ENCODE results near the gene NAIF1.
"Not testable (repeated sequence)": the region's sequence is repeated elsewhere in the genome, so short reads cannot be mapped to it uniquely, and the experiment has no call there.

The NAIF1 gene

GRCh38 chr9:128023671-128024070 lies 43.4 kb downstream of the NAIF1 start:
- H3K9me3 Mint-ChIP-seq; H3K36me3 Mint-ChIP-seq (ENCODE audit: low read depth); H3K27me3 Mint-ChIP-seq; ATAC-seq; DNase-seq; H3K4me3 Mint-ChIP-seq: not testable (repeated sequence)
- Mint-ChIP-seq H3K27ac (peak overlapping the region; percentile 35), H3K4me1 (peaks cover 78% of the 10 kb centered on the region)

- Mint-ChIP-seq H3K9me3 (no peaks in the 10 kb centered on the region), H3K36me3 (ENCODE audit: low read depth) (no peaks in the 10 kb centered on the region), H3K27me3 (no peaks in the 10 kb centered on the region), H3K27ac (no peak overlapping the region), H3K4me3 (no peak overlapping the region), H3K4me1 (peaks cover 70% of the 10 kb centered on the region)
- DNase-seq (no peak), ATAC-seq (no peak)
Observed at GRCh38 chr9:128022886-128023285, 44.2 kb downstream of the NAIF1 start.

- ATAC-seq, result no peak
- Mint-ChIP-seq H3K36me3 (ENCODE audit: low read depth) (no peaks in the 10 kb centered on the region), H3K4me3 (no peak overlapping the region), H3K27ac (no peak overlapping the region), H3K9me3 (no peaks in the 10 kb centered on the region), H3K27me3 (no peaks in the 10 kb centered on the region), H3K4me1 (peaks cover 52% of the 10 kb centered on the region)
- no peak for DNase-seq
Observed at GRCh38 chr9:128021098-128021497, 46.0 kb downstream of the NAIF1 start.

GRCh38 chr9:128020692-128021091 lies 46.4 kb downstream of the NAIF1 start:
- ATAC-seq, result no peak
- no peak overlapping the region for H3K4me3 Mint-ChIP-seq
- no peaks in the 10 kb centered on the region for H3K27me3 Mint-ChIP-seq
- DNase-seq, result no peak
- no peaks in the 10 kb centered on the region for H3K9me3 Mint-ChIP-seq
- H3K27ac Mint-ChIP-seq, result no peak overlapping the region
- peaks cover 48% of the 10 kb centered on the region for H3K4me1 Mint-ChIP-seq
- H3K36me3 Mint-ChIP-seq (ENCODE audit: low read depth), result no peaks in the 10 kb centered on the region

- H3K27ac Mint-ChIP-seq, result no peak overlapping the region
- DNase-seq (no peak), ATAC-seq (no peak)
- H3K9me3 Mint-ChIP-seq, result no peaks in the 10 kb centered on the region
- no peak overlapping the region for H3K4me3 Mint-ChIP-seq
- H3K36me3 Mint-ChIP-seq (ENCODE audit: low read depth), result no peaks in the 10 kb centered on the region
- peaks cover 15% of the 10 kb centered on the region for H3K4me1 Mint-ChIP-seq
- no peaks in the 10 kb centered on the region for H3K27me3 Mint-ChIP-seq
Observed at GRCh38 chr9:128015696-128016095, 51.4 kb downstream of the NAIF1 start.

Measured in activated naive CD8-positive, alpha-beta T cell treated with anti-CD3 and anti-CD28 coated beads, Interleukin-2, amount 50 U/mL, for 24 hours (primary cell).